K562 (cell line): Measurements from ENCODE around the gene RUNX1. TPM values are rescaled to one million over a fixed set of nuclear protein-coding genes. Genes with fewer than 3 reads are reported as not detected.

ENCODE experiments used
- ATAC-seq: fragments of 200-7000 bp; cut with Tn5 transposase; 3 replicates; pipeline ENCODE4 v1.9.1; 2020; ENCODE audit warnings: moderate library complexity
- BruUV-seq: library from RNA; stranded (reverse); fragments of 400-500 nt; replicated peaks from 2 replicates; lab custom pipeline; 2021; lab: Mats Ljungman, UMichigan
- CTCF ChIA-PET: fragments of 300-600 bp; formaldehyde crosslinking; extraction: SDS; loops from one replicate; lab custom pipeline; 2021; ENCODE audit warnings: low intra/inter-chr PET ratio; lab: Yijun Ruan, JAX
- POLR2A ChIA-PET: fragments of 300-600, 350-650 bp; sonication (Branson Sonifier 250); formaldehyde crosslinking; extraction: SDS; loops from one replicate; lab custom pipeline; 2021; ENCODE audit warnings: antibody characterized with exemption, inconsistent platforms; lab: Yijun Ruan, JAX
- DNase-seq, 4 experiments: peaks; one replicate each; pipeline versions ENCODE4 v3.0.0 to v3.0.0-alpha.2; 2011 to 2018; ENCODE audit warnings: low spot score in 3 of 4, mixed read lengths in 3 of 4; ENCODE audit errors: extremely low read depth in 1 of 4
- FAIRE-seq: peaks from 2 replicates; lab custom pipeline; 2011; peaks lifted over from hg19 to GRCh38; lab: Jason Lieb, UNC
- H2AFZ ChIP-seq: 2 replicates; pipeline ENCODE4 v1.6.0; 2011; ENCODE audit warnings: low read depth, low read length, control low read depth, inconsistent platforms
- H3K27ac ChIP-seq: fragments of 200-600 bp; 3 replicates; pipeline ENCODE4 v1.8.0; 2011; ENCODE audit warnings: low read depth, mild to moderate bottlenecking, control low read depth, inconsistent platforms, low read length, moderate library complexity, mixed read lengths; ENCODE audit errors: extremely low read depth
- H3K27me3 ChIP-seq, 2 experiments: fragments of 300-600 bp in 1 of 2; 2 replicates in 1 of 2; 3 replicates in 1 of 2; pipeline versions ENCODE4 v1.6.0 to v1.8.0; 2011; ENCODE audit warnings: inconsistent platforms in 2 of 2, low read length in 2 of 2, mild to moderate bottlenecking in 1 of 2, mixed read lengths in 1 of 2, moderate library complexity in 1 of 2; ENCODE audit not compliant: control insufficient read depth in 2 of 2, insufficient read depth in 2 of 2
- H3K36me3 ChIP-seq: fragments of 300-600 bp; 3 replicates; pipeline ENCODE4 v1.8.0; 2011; ENCODE audit warnings: mild to moderate bottlenecking, low read length, inconsistent platforms; ENCODE audit not compliant: control insufficient read depth, insufficient read depth
- H3K4me1 ChIP-seq, 2 experiments: fragments of 200-600 bp in 1 of 2; replicated peaks in 1 of 2; 2 replicates in 1 of 2; 3 replicates in 1 of 2; pipeline versions ENCODE4 v1.5.1 to v1.8.0; 2011; ENCODE audit warnings: inconsistent platforms in 2 of 2, low read length in 2 of 2, mild to moderate bottlenecking in 1 of 2, mixed read lengths in 1 of 2, moderate library complexity in 1 of 2; ENCODE audit not compliant: control insufficient read depth in 2 of 2, insufficient read depth in 2 of 2
- H3K4me2 ChIP-seq: 2 replicates; pipeline ENCODE4 v1.6.1; 2011; ENCODE audit warnings: low read length, control low read depth, inconsistent platforms, mixed read lengths; ENCODE audit not compliant: insufficient read depth
- H3K4me3 ChIP-seq: fragments of 200-600 bp; sonication (generic), shearing (Covaris generic); 2 replicates; pipeline ENCODE4 v1.5.1; 2016; ENCODE audit warnings: control low read depth, inconsistent platforms
- H3K79me2 ChIP-seq: fragments of 200-600 bp; 3 replicates; pipeline ENCODE4 v1.8.0; 2011; ENCODE audit warnings: low read length, inconsistent platforms; ENCODE audit not compliant: control insufficient read depth, insufficient read depth
- H3K9ac ChIP-seq, 2 experiments: 2 replicates each; pipeline versions ENCODE4 v1.6.0 to v1.6.1; 2011; ENCODE audit warnings: low read depth in 2 of 2, low read length in 2 of 2, control low read depth in 1 of 2, inconsistent platforms in 1 of 2, mild to moderate bottlenecking in 1 of 2, mixed read lengths in 1 of 2; ENCODE audit not compliant: insufficient read depth in 1 of 2
- H3K9me1 ChIP-seq: one replicate; pipeline ENCODE4 v1.6.0; 2011; ENCODE audit warnings: inconsistent platforms, mild to moderate bottlenecking, low read length, moderate library complexity; ENCODE audit not compliant: control insufficient read depth, insufficient read depth
- H3K9me3 ChIP-seq: replicated peaks from 2 replicates; pipeline ENCODE4 v1.5.1; 2011; ENCODE audit warnings: low read depth, low read length, inconsistent platforms; ENCODE audit not compliant: control insufficient read depth, insufficient read depth
- H4K20me1 ChIP-seq: replicated peaks from 2 replicates; pipeline ENCODE4 v1.6.1; 2011; ENCODE audit warnings: low read length, inconsistent platforms, mixed read lengths; ENCODE audit not compliant: control insufficient read depth, insufficient read depth
- SRF ChIP-seq, 2 experiments: fragments of 250-450, 450-650 bp in 1 of 2; sonication (Bioruptor Pico) in 1 of 2; sonication (generic) in 1 of 2; formaldehyde crosslinking; IDR thresholded peaks; 2 replicates each; pipeline versions ENCODE4 v1.5.0 to v1.5.1; 2020 to 2022; ENCODE audit warnings: mild to moderate bottlenecking in 1 of 2, missing genetic modification reagents in 1 of 2
- ZNF766 ChIP-seq: fragments of 200-800 bp; sonication (Bioruptor generic); conservative IDR thresholded peaks from 2 replicates; pipeline ENCODE4 v1.6.1; 2016; ENCODE audit warnings: missing genetic modification characterization, missing compliant biosample characterization
- WGBS: fragments of 100-300 bp; shearing (Covaris generic); methylation state at CpG from one replicate; pipeline ENCODE4 v1.1.6; 2016; ENCODE audit warnings: low coverage, mixed read lengths; ENCODE audit not compliant: insufficient coverage; ENCODE audit errors: missing lambda C conversion rate; 5-methylcytosine and 5-hydroxymethylcytosine counted together
- in situ Hi-C: fragments of 300-500 bp; cut with MboI; formaldehyde crosslinking; loops from 4 replicates; pipeline ENCODE4 v1.15.0; 2018; ENCODE audit warnings: inconsistent platforms, mixed read lengths
- intact Hi-C: fragments of 100-400 bp; cut with micrococcal nuclease; formaldehyde crosslinking; loops from 2 replicates; pipeline ENCODE4 v1.14.2; 2022
- polyA plus RNA-seq, 8 experiments: library from polyadenylated mRNA; depleted of rRNA in 4 of 8; stranded (reverse) in 5 of 8; unstranded in 3 of 8; fragments of >200 nt; fragmentation: Nextera tagmentation in 2 of 8; fragmentation: Illumina TruSeq in 1 of 8; extraction: Ambion mirVana in 2 of 8; extraction: Trizol in 1 of 8; gene quantifications; 2 replicates each; pipeline versions ENCODE4 v1.2.1 to v1.2.3, GENCODE V29; 2011 to 2014; ENCODE audit warnings: inconsistent platforms in 1 of 8, missing spikeins in 1 of 8
- total RNA-seq, 7 experiments: library from RNA; depleted of rRNA in 6 of 7; stranded (reverse); fragments of >200 nt in 6 of 7; fragmentation: Illumina TruSeq in 2 of 7; extraction: Trizol in 2 of 7; gene quantifications; 2 replicates each; pipeline versions ENCODE4 v1.2.1 to v1.2.3, GENCODE V29; 2011 to 2021; ENCODE audit warnings: low replicate concordance in 1 of 7
- TF ChIP-seq, protein P1 (sequence below): IDR thresholded peaks from 2 replicates; pipeline ENCODE4 v1.6.1; 2014; ENCODE audit warnings: antibody characterized with exemption

The RUNX1 gene
- total and polyA plus RNA-seq, 9 of the 15 experiments (the other 6 are each of a cell fraction or from before 2014, with no cell fraction given) = 2.2 to 68.6 (median 17.8) TPM

- Histone ChIP-seq H2AFZ (no peak overlapping the region; the same call in 1 of the 2 replicates), H3K27ac (no peak overlapping the region), H3K9me3 (no peaks in the 10 kb centered on the region), H3K36me3 (no peaks in the 10 kb centered on the region), H3K79me2 (no peaks in the 10 kb centered on the region), H3K4me2 (no peak overlapping the region), H3K9ac (no peak overlapping the region; a peak in 1 of 4 replicates), H3K27me3 (no peaks in the 10 kb centered on the region), H3K4me1 (peaks cover 50 to 68% of the 10 kb centered on the region in 2 experiments), H3K4me3 (no peak overlapping the region), H3K9me1 (no peaks in the 10 kb centered on the region), H4K20me1 (no peaks in the 10 kb centered on the region)
- no peak for ATAC-seq
- in situ Hi-C loops (no loop called here), intact Hi-C loops (no loop called here)
- ChIA-PET POLR2A (interaction anchor here (1.4 kb wide), 1 partner anchor 103 kb away, joined by 3 read pairs; no protein-coding TSS in a partner anchor), CTCF (no interaction called here)
- FAIRE-seq = no peak
- 68% methylated on average over 10 of the region's 10 CpGs for WGBS
- no peak for DNase-seq
- BruUV-seq = no TSS peak
- TF ChIP-seq ZNF766 (0 out of 2 replicates have a peak, but pooled peaks have one; percentile 34), SRF (CRISPR knock-in tag; IDR thresholded peaks at IDR 0.05) (0 out of 4 replicates have a peak, but pooled peaks of 1 of the 2 experiments have one; percentile 51)
- TF ChIP-seq, protein P1, sequence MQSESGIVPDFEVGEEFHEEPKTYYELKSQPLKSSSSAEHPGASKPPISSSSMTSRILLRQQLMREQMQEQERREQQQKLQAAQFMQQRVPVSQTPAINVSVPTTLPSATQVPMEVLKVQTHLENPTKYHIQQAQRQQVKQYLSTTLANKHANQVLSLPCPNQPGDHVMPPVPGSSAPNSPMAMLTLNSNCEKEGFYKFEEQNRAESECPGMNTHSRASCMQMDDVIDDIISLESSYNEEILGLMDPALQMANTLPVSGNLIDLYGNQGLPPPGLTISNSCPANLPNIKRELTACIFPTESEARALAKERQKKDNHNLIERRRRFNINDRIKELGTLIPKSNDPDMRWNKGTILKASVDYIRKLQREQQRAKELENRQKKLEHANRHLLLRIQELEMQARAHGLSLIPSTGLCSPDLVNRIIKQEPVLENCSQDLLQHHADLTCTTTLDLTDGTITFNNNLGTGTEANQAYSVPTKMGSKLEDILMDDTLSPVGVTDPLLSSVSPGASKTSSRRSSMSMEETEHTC = no peak
Observed at GRCh38 chr21:34991366-34991957, 57.6 kb downstream of the RUNX1 start.
